ENCODE results near the gene CAMKMT. TPM values are rescaled to one million over a fixed set of nuclear protein-coding genes. Genes with fewer than 3 reads are reported as not detected.

Gene CAMKMT
- total and polyA plus RNA-seq, 9 of the 15 experiments (the other 6 are each of a cell fraction or from before 2014, with no cell fraction given) = 1.6 to 15.3 (median 7.4) TPM

- TF ChIP-seq, protein P1, sequence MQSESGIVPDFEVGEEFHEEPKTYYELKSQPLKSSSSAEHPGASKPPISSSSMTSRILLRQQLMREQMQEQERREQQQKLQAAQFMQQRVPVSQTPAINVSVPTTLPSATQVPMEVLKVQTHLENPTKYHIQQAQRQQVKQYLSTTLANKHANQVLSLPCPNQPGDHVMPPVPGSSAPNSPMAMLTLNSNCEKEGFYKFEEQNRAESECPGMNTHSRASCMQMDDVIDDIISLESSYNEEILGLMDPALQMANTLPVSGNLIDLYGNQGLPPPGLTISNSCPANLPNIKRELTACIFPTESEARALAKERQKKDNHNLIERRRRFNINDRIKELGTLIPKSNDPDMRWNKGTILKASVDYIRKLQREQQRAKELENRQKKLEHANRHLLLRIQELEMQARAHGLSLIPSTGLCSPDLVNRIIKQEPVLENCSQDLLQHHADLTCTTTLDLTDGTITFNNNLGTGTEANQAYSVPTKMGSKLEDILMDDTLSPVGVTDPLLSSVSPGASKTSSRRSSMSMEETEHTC (IDR thresholded peaks at IDR 0.05) = no peak
- TF ChIP-seq ZNF232 (CRISPR knock-in tag; IDR thresholded peaks at IDR 0.05) (no peak), KAT7 (CRISPR knock-in tag; IDR thresholded peaks at IDR 0.05; ENCODE audit: borderline replicate concordance) (no peak), HINFP (tag; conservative IDR thresholded peaks at IDR 0.05; ENCODE audit: low read depth) (no peak), ZBTB1 (CRISPR knock-in tag; IDR thresholded peaks at IDR 0.05; ENCODE audit: borderline replicate concordance, low read depth) (no peak), RAD21 (CRISPR knock-in tag; conservative IDR thresholded peaks at IDR 0.05 in 1 of 2, IDR thresholded peaks at IDR 0.05 in 1 of 2) (0 out of 4 replicates have a peak, but pooled peaks of 1 of the 2 experiments have one; percentile 6), FOXA3 (CRISPR knock-in tag; conservative IDR thresholded peaks at IDR 0.05 in 1 of 2, IDR thresholded peaks at IDR 0.05 in 1 of 2) (no peak), CHCHD3 (CRISPR knock-in tag; IDR thresholded peaks at IDR 0.05) (no peak), POLR3A (IDR thresholded peaks at IDR 0.05; ENCODE audit: borderline replicate concordance, extremely low read depth, insufficient read depth, insufficient read length) (no peak), ETS2 (tag; IDR thresholded peaks at IDR 0.05; ENCODE audit: borderline replicate concordance, poor library complexity, severe bottlenecking) (no peak)
Observed at GRCh38 chr2:44770221-44771195, 408.8 kb downstream of the CAMKMT start (continued).
